ENCODE results near the gene ARHGEF17. TPM values are rescaled to one million over a fixed set of nuclear protein-coding genes. Genes with fewer than 3 reads are reported as not detected.
A peak's percentile ranks its signal among the peaks of the same experiment; 100 is the strongest.

Gene ARHGEF17
- total and polyA plus RNA-seq, 2 of the 13 experiments (the other 11 are each of a cell fraction or from before 2014, with no cell fraction given), result 10.7 to 28.8 TPM

DNA sequence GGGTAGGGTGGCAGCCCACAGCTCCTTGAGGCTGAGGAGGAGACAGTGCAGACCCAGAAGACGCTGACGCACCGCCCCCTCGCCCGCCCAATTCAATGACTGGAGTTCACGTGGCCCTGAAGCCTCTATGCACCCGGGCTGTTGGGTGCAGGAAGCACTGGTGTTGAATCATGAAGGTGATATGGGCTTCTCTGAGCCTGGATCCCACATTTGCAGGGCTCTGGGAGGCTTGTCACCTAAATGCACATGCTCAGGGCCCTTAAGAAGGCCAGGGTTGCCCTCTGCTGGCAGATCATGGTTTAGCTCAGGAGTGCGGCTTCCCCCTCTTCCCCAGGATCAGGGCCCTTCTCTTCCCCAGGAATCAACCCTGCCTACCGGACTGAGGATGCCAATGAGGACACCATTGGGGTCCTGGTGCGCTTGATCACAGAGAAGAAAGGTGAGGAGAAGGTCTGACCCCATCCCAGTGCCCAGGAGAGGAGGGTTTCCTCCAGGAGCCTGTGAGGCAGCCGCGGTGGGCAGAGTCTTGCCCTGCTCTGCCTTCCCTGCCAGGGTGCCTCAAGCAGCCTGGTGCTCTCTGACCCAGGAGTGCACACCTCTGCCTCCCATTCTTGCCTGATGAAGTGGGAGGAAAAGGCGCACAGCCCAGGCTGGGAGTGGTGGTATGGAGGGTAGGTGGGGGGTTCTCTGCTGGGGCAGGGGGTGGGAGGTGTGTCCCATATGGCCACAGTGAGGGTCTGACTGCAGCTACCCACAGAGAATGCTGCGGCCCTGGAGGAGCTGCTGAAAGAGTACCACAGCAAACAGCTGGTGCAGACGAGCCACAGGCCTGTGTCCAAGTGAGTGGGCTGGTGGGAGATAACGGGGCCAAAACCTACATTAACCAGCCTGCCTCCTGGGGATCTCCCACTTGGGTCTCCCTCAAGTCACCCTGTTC lies 85.7 kb downstream of the ARHGEF17 start (continued):
- TF ChIP-seq, protein P1, sequence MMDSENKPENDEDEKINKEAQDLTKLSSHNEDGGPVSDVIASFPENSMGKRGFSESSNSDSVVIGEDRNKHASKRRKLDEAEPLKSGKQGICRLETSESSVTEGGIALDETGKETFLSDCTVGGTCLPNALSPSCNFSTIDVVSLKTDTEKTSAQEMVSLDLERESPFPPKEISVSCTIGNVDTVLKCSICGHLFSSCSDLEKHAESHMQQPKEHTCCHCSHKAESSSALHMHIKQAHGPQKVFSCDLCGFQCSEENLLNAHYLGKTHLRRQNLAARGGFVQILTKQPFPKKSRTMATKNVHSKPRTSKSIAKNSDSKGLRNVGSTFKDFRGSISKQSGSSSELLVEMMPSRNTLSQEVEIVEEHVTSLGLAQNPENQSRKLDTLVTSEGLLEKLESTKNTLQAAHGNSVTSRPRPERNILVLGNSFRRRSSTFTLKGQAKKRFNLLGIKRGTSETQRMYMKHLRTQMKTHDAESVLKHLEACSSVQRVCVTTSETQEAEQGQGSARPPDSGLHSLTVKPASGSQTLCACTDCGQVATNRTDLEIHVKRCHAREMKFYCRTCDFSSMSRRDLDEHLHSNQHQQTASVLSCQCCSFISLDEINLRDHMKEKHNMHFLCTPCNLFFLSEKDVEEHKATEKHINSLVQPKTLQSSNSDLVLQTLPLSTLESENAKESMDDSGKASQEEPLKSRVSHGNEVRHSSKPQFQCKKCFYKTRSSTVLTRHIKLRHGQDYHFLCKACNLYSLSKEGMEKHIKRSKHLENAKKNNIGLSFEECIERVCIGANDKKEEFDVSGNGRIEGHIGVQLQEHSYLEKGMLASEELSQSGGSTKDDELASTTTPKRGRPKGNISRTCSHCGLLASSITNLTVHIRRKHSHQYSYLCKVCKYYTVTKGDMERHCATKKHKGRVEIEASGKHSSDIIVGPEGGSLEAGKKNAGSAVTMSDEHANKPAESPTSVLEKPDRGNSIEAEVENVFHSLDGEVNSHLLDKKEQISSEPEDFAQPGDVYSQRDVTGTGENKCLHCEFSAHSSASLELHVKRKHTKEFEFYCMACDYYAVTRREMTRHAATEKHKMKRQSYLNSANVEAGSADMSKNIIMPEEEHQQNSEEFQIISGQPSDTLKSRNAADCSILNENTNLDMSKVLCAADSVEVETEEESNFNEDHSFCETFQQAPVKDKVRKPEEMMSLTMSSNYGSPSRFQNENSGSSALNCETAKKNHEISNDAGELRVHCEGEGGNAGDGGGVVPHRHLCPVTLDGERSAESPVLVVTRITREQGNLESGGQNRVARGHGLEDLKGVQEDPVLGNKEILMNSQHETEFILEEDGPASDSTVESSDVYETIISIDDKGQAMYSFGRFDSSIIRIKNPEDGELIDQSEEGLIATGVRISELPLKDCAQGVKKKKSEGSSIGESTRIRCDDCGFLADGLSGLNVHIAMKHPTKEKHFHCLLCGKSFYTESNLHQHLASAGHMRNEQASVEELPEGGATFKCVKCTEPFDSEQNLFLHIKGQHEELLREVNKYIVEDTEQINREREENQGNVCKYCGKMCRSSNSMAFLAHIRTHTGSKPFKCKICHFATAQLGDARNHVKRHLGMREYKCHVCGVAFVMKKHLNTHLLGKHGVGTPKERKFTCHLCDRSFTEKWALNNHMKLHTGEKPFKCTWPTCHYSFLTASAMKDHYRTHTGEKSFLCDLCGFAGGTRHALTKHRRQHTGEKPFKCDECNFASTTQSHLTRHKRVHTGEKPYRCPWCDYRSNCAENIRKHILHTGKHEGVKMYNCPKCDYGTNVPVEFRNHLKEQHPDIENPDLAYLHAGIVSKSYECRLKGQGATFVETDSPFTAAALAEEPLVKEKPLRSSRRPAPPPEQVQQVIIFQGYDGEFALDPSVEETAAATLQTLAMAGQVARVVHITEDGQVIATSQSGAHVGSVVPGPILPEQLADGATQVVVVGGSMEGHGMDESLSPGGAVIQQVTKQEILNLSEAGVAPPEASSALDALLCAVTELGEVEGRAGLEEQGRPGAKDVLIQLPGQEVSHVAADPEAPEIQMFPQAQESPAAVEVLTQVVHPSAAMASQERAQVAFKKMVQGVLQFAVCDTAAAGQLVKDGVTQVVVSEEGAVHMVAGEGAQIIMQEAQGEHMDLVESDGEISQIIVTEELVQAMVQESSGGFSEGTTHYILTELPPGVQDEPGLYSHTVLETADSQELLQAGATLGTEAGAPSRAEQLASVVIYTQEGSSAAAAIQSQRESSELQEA (CRISPR knock-in tag; IDR thresholded peaks at IDR 0.05; ENCODE audit: not compliant biosample characterization), result no peak
- TF ChIP-seq XRCC5 (optimal IDR thresholded peaks at IDR 0.05; ENCODE audit: low read length), result peak; percentile 63
- 0 out of 2 replicates have a peak, but pooled peaks have one; percentile 45 for TF ChIP-seq ZNF274 (CRISPR knock-in tag; IDR thresholded peaks at IDR 0.05)
- TF ChIP-seq, protein P2, sequence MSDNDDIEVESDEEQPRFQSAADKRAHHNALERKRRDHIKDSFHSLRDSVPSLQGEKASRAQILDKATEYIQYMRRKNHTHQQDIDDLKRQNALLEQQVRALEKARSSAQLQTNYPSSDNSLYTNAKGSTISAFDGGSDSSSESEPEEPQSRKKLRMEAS (IDR thresholded peaks at IDR 0.05), result peak; percentile 54; the same call in 1 of the 2 replicates
- TF ChIP-seq TOPORS (CRISPR knock-in tag; IDR thresholded peaks at IDR 0.05), result no peak
- peak; percentile 86 for TF ChIP-seq STAG1 (CRISPR knock-in tag; IDR thresholded peaks at IDR 0.05)
- TF ChIP-seq BORCS8-MEF2B (CRISPR knock-in tag; IDR thresholded peaks at IDR 0.05), result 0 out of 2 replicates have a peak, but pooled peaks have one; percentile 15
- no peak for TF ChIP-seq ZNF570 (CRISPR knock-in tag; IDR thresholded peaks at IDR 0.05; ENCODE audit: borderline replicate concordance)
- TF ChIP-seq WIZ (CRISPR knock-in tag; IDR thresholded peaks at IDR 0.05), result no peak
- no peak for TF ChIP-seq ARNT (IDR thresholded peaks at IDR 0.05)
- TF ChIP-seq, protein P3, sequence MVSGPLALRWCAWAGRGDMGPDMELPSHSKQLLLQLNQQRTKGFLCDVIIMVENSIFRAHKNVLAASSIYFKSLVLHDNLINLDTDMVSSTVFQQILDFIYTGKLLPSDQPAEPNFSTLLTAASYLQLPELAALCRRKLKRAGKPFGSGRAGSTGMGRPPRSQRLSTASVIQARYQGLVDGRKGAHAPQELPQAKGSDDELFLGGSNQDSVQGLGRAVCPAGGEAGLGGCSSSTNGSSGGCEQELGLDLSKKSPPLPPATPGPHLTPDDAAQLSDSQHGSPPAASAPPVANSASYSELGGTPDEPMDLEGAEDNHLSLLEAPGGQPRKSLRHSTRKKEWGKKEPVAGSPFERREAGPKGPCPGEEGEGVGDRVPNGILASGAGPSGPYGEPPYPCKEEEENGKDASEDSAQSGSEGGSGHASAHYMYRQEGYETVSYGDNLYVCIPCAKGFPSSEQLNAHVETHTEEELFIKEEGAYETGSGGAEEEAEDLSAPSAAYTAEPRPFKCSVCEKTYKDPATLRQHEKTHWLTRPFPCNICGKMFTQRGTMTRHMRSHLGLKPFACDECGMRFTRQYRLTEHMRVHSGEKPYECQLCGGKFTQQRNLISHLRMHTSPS (CRISPR knock-in tag; IDR thresholded peaks at IDR 0.05; ENCODE audit: low read depth), result no peak
- no peak for TF ChIP-seq ZSCAN21 (CRISPR knock-in tag; IDR thresholded peaks at IDR 0.05; ENCODE audit: borderline replicate concordance)
- no peak for TF ChIP-seq ZFP82 (CRISPR knock-in tag; IDR thresholded peaks at IDR 0.05; ENCODE audit: borderline replicate concordance)
- TF ChIP-seq, protein P4, sequence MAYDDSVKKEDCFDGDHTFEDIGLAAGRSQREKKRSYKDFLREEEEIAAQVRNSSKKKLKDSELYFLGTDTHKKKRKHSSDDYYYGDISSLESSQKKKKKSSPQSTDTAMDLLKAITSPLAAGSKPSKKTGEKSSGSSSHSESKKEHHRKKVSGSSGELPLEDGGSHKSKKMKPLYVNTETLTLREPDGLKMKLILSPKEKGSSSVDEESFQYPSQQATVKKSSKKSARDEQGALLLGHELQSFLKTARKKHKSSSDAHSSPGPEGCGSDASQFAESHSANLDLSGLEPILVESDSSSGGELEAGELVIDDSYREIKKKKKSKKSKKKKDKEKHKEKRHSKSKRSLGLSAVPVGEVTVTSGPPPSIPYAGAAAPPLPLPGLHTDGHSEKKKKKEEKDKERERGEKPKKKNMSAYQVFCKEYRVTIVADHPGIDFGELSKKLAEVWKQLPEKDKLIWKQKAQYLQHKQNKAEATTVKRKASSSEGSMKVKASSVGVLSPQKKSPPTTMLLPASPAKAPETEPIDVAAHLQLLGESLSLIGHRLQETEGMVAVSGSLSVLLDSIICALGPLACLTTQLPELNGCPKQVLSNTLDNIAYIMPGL (CRISPR knock-in tag; IDR thresholded peaks at IDR 0.05; ENCODE audit: borderline replicate concordance in 1 of 2, low read depth in 1 of 2), result 0 out of 4 replicates have a peak, but pooled peaks of 1 of the 2 experiments have one; percentile 30

Measured in HepG2 (cell line).